Endothelial cell of umbilical vein (primary cell): Measurements from ENCODE around the gene EHD2. TPM values are rescaled to one million over a fixed set of nuclear protein-coding genes. Genes with fewer than 3 reads are reported as not detected.

ENCODE experiments used
- BruUV-seq: library from RNA; stranded (reverse); fragments of 400-500 nt; replicated peaks from 2 replicates; lab custom pipeline; 2021; lab: Mats Ljungman, UMichigan
- CTCF ChIA-PET: fragments of 300-600, 350-600 bp; sonication (Branson Sonifier 250); formaldehyde crosslinking; loops from one replicate; lab custom pipeline; 2021; ENCODE audit warnings: antibody characterized with exemption, inconsistent platforms; lab: Charles Lee
- POLR2A ChIA-PET: fragments of 300-600, 350-600 bp; sonication (Branson Sonifier 250); formaldehyde crosslinking; loops from one replicate; lab custom pipeline; 2021; ENCODE audit warnings: antibody characterized with exemption, inconsistent platforms; lab: Charles Lee
- DNase-seq: peaks from one replicate; pipeline ENCODE4 v3.0.0-alpha.2; 2011; ENCODE audit warnings: low read depth, low spot score
- FAIRE-seq: peaks from 2 replicates; lab custom pipeline; 2011; peaks lifted over from hg19 to GRCh38; lab: Jason Lieb, UNC
- H2AFZ ChIP-seq: 2 replicates; pipeline ENCODE4 v1.6.0; 2012; ENCODE audit warnings: low read depth, low read length, control low read depth, inconsistent platforms
- H3K27ac ChIP-seq: 2 replicates; pipeline ENCODE4 v1.5.1; 2011; ENCODE audit warnings: low read depth, mild to moderate bottlenecking, control low read depth, low read length, moderate library complexity; ENCODE audit not compliant: insufficient read depth
- H3K27me3 ChIP-seq, 2 experiments: 2 replicates each; pipeline versions ENCODE4 v1.6.0 to v1.6.1; 2011; ENCODE audit warnings: low read length in 2 of 2, mixed read lengths in 1 of 2; ENCODE audit not compliant: control insufficient read depth in 2 of 2, insufficient read depth in 2 of 2
- H3K36me3 ChIP-seq, 2 experiments: 2 replicates in 1 of 2; 3 replicates in 1 of 2; pipeline ENCODE4 v1.5.1; 2011; ENCODE audit warnings: low read length in 2 of 2, mild to moderate bottlenecking in 1 of 2, moderate library complexity in 1 of 2; ENCODE audit not compliant: control insufficient read depth in 2 of 2, insufficient read depth in 2 of 2; ENCODE audit errors: extremely low read depth in 1 of 2
- H3K4me1 ChIP-seq: 3 replicates; pipeline ENCODE4 v1.5.1; 2011; ENCODE audit warnings: mild to moderate bottlenecking, low read length; ENCODE audit not compliant: control insufficient read depth, insufficient read depth; ENCODE audit errors: extremely low read depth
- H3K4me2 ChIP-seq: 2 replicates; pipeline ENCODE4 v1.6.1; 2011; ENCODE audit warnings: low read length, control low read depth, mixed read lengths; ENCODE audit not compliant: insufficient read depth
- H3K4me3 ChIP-seq, 3 experiments: fragments of 200-600 bp in 1 of 3; sonication (generic), shearing (Covaris generic) in 1 of 3; replicated peaks in 1 of 3; 2 replicates each; pipeline ENCODE4 v1.5.1; 2011 to 2016; ENCODE audit warnings: control low read depth in 3 of 3, low read length in 3 of 3, mild to moderate bottlenecking in 2 of 3, inconsistent platforms in 1 of 3, low read depth in 1 of 3, moderate library complexity in 1 of 3; ENCODE audit not compliant: insufficient read depth in 1 of 3
- H3K79me2 ChIP-seq: 2 replicates; pipeline ENCODE4 v1.6.0; 2012; ENCODE audit warnings: low read length, inconsistent platforms; ENCODE audit not compliant: control insufficient read depth, insufficient read depth
- H3K9ac ChIP-seq: replicated peaks from 2 replicates; pipeline ENCODE3; 2011; ENCODE audit warnings: low read length, control low read depth; ENCODE audit not compliant: insufficient read depth; ENCODE audit errors: extremely low read depth
- H3K9me1 ChIP-seq: replicated peaks from 3 replicates; pipeline ENCODE4 v1.6.0; 2011; ENCODE audit warnings: mild to moderate bottlenecking, low read length; ENCODE audit not compliant: control insufficient read depth, insufficient read depth; ENCODE audit errors: extremely low read depth
- H3K9me3 ChIP-seq: replicated peaks from 2 replicates; pipeline ENCODE4 v1.5.1; 2012; ENCODE audit warnings: low read length, inconsistent platforms; ENCODE audit not compliant: control insufficient read depth, insufficient read depth
- H4K20me1 ChIP-seq: replicated peaks from 2 replicates; pipeline ENCODE3; 2011; ENCODE audit warnings: mild to moderate bottlenecking, low read length; ENCODE audit not compliant: control insufficient read depth, insufficient read depth; ENCODE audit errors: extremely low read depth
- CTCF ChIP-seq, 2 donors: IDR thresholded peaks; 1 replicate in 1 of 2; 2 replicates in 1 of 2; pipeline ENCODE4 v1.5.1; 2011; ENCODE audit warnings: low read length in 2 of 2, mild to moderate bottlenecking in 2 of 2, moderate library complexity in 2 of 2, control low read depth in 1 of 2, inconsistent platforms in 1 of 2, low read depth in 1 of 2; ENCODE audit not compliant: insufficient read depth in 1 of 2; ENCODE audit errors: extremely low read depth in 1 of 2
- EZH2 ChIP-seq: IDR thresholded peaks from 2 replicates; pipeline ENCODE4 v1.6.1; 2012; ENCODE audit warnings: borderline replicate concordance, low read depth, mild to moderate bottlenecking, moderate library complexity, low read length, inconsistent platforms; ENCODE audit not compliant: severe bottlenecking
- FOS ChIP-seq: IDR thresholded peaks from 2 replicates; pipeline ENCODE4 v1.6.1; 2011; ENCODE audit warnings: mild to moderate bottlenecking, low read length, moderate library complexity, borderline replicate concordance; ENCODE audit not compliant: insufficient read depth
- JUN ChIP-seq: IDR thresholded peaks from 2 replicates; pipeline ENCODE4 v1.6.1; 2011; ENCODE audit warnings: borderline replicate concordance, low read depth; ENCODE audit not compliant: insufficient read length, insufficient read depth
- MAX ChIP-seq: IDR thresholded peaks from 2 replicates; pipeline ENCODE4 v1.6.1; 2011; ENCODE audit not compliant: insufficient read depth, insufficient read length
- MYC ChIP-seq: IDR thresholded peaks from one replicate; pipeline ENCODE4 v1.6.1; 2011; ENCODE audit warnings: mild to moderate bottlenecking, low read depth, low read length
- POLR2A ChIP-seq: IDR thresholded peaks from 2 replicates; pipeline ENCODE4 v1.6.1; 2012; ENCODE audit warnings: low read depth, mild to moderate bottlenecking, control low read depth, low read length
- POLR2AphosphoS5 ChIP-seq: IDR thresholded peaks from 2 replicates; pipeline ENCODE4 v1.6.1; 2012; ENCODE audit warnings: low read depth, mild to moderate bottlenecking, control low read depth, low read length, moderate library complexity; ENCODE audit not compliant: insufficient read depth
- dilution Hi-C: fragments of 300-500 bp; cut with MboI; formaldehyde crosslinking; loops from one replicate; pipeline ENCODE4 v1.15.0; 2019; ENCODE audit warnings: low sequenced_read_pairs; ENCODE audit not compliant: extremely low pct_ligation_motif_present
- intact Hi-C: fragments of 100-400 bp; cut with micrococcal nuclease; formaldehyde crosslinking; loops from one replicate; pipeline ENCODE4 v1.10.0; 2022
- polyA plus RNA-seq, 4 experiments: library from polyadenylated mRNA; depleted of rRNA in 3 of 4; stranded (reverse) in 3 of 4; unstranded in 1 of 4; fragments of >200 nt; gene quantifications; 2 replicates each; pipeline versions ENCODE4 v1.2.1 to v1.2.3, GENCODE V29; 2011 to 2012; ENCODE audit warnings: missing spikeins in 1 of 4
- total RNA-seq: library from RNA; stranded (reverse); gene quantifications from 2 replicates; pipeline ENCODE4 v1.2.3, GENCODE V29; 2021

The EHD2 gene
- total and polyA plus RNA-seq, 2 donors (not counting 3 experiments of a cell fraction or from before 2014, with no cell fraction given), result 110 to 220 TPM

- no peak for TF ChIP-seq MYC
- no peak for TF ChIP-seq CTCF (IDR thresholded peaks at IDR 0.05; ENCODE audit: extremely low read depth in 1 of 2, insufficient read depth in 1 of 2, low read depth in 1 of 2, low read length in 2 of 2)
- no peak for TF ChIP-seq MAX
- TF ChIP-seq EZH2, result no peak
- no peak for TF ChIP-seq FOS
- TF ChIP-seq POLR2AphosphoS5, result no peak
- TF ChIP-seq POLR2A, result no peak
- TF ChIP-seq JUN, result no peak
- dilution Hi-C loops (no loop called here), intact Hi-C loops (no loop called here)
- Histone ChIP-seq H4K20me1 (no peaks in the 10 kb centered on the region), H3K4me3 (no peak overlapping the region), H3K79me2 (peaks cover 17% of the 10 kb centered on the region), H3K36me3 (peaks cover 27 to 71% of the 10 kb centered on the region in 2 experiments), H3K4me2 (no peak overlapping the region), H3K27me3 (no peaks in the 10 kb centered on the region), H3K9me1 (no peaks in the 10 kb centered on the region), H3K27ac (no peak overlapping the region), H3K9me3 (no peaks in the 10 kb centered on the region), H2AFZ (no peak overlapping the region), H3K4me1 (no peaks in the 10 kb centered on the region), H3K9ac (no peak overlapping the region)
- FAIRE-seq, result no peak
- BruUV-seq, result no TSS peak
- POLR2A ChIA-PET, result no interaction called here
- DNase-seq, result no peak
- CTCF ChIA-PET, result interaction anchor here (0.7 to 1.0 kb wide), 3 partner anchors 9 to 45 kb away, joined by 3 to 6 read pairs (median 3); no protein-coding TSS in a partner anchor
Observed at GRCh38 chr19:47752440-47753211, 39.4 kb downstream of the EHD2 start.
